Measurements from ENCODE around the gene PAPPA. TPM values are rescaled to one million over a fixed set of nuclear protein-coding genes. Genes with fewer than 3 reads are reported as not detected.

The PAPPA gene
- total RNA-seq, 3 donors from 2014 or later (not counting 1 experiment from before 2014, with no cell fraction given) = not detected

DNA sequence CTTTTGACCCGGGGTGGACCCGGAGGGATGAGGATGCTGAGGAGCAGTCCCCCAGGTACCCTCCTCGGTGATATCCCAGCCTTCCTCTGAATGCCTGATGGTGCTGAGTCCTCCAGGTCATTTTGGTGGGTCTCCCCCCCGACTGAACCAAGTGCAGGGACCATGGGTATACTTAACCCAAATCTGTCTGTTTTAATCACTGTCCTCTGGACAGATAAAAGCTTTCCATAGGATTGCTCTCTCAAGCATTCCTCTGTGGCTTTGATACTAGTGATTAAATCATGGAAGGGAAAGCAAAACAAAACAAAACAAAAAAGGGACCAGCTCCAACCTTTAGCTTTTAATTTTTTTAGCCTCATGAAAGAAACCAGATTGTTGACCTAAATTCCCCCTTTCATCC lies 26.0 kb downstream of the PAPPA start:
- Histone ChIP-seq H3K4me1 (ENCODE audit: control insufficient read depth, insufficient read depth, low read length) (no peaks in the 10 kb centered on the region), H3K27ac (ENCODE audit: low read length) (no peak overlapping the region), H3K36me3 (ENCODE audit: control insufficient read depth, insufficient read depth, low read length) (no peaks in the 10 kb centered on the region), H3K27me3 (ENCODE audit: control insufficient read depth, insufficient read depth, low read length) (no peaks in the 10 kb centered on the region), H3K4me3 (ENCODE audit: low read length) (no peak overlapping the region), H3K9me3 (ENCODE audit: control insufficient read depth, insufficient read depth, low read length) (no peaks in the 10 kb centered on the region)
- no peak for ATAC-seq
- TF ChIP-seq, protein P1, sequence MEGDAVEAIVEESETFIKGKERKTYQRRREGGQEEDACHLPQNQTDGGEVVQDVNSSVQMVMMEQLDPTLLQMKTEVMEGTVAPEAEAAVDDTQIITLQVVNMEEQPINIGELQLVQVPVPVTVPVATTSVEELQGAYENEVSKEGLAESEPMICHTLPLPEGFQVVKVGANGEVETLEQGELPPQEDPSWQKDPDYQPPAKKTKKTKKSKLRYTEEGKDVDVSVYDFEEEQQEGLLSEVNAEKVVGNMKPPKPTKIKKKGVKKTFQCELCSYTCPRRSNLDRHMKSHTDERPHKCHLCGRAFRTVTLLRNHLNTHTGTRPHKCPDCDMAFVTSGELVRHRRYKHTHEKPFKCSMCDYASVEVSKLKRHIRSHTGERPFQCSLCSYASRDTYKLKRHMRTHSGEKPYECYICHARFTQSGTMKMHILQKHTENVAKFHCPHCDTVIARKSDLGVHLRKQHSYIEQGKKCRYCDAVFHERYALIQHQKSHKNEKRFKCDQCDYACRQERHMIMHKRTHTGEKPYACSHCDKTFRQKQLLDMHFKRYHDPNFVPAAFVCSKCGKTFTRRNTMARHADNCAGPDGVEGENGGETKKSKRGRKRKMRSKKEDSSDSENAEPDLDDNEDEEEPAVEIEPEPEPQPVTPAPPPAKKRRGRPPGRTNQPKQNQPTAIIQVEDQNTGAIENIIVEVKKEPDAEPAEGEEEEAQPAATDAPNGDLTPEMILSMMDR (IDR thresholded peaks at IDR 0.05) = no peak
- no peaks in the 10 kb centered on the region for H3K36me3 Mint-ChIP-seq
- H3K9me3 Mint-ChIP-seq = peaks cover 0 to 9% of the 10 kb centered on the region in 2 donors
- H3K27ac Mint-ChIP-seq = no peak overlapping the region
- DNase-seq = no peak
- WGBS (ENCODE audit: insufficient coverage) = 81% methylated on average over 4 of the region's 4 CpGs
- intact Hi-C loops (cut with micrococcal nuclease) = no loop called here
- H3K4me1 Mint-ChIP-seq = no peaks in the 10 kb centered on the region
- no peak overlapping the region for H3K4me3 Mint-ChIP-seq
- H3K27me3 Mint-ChIP-seq (ENCODE audit: low read depth in 2 of 2) = no peaks in the 10 kb centered on the region

DNA sequence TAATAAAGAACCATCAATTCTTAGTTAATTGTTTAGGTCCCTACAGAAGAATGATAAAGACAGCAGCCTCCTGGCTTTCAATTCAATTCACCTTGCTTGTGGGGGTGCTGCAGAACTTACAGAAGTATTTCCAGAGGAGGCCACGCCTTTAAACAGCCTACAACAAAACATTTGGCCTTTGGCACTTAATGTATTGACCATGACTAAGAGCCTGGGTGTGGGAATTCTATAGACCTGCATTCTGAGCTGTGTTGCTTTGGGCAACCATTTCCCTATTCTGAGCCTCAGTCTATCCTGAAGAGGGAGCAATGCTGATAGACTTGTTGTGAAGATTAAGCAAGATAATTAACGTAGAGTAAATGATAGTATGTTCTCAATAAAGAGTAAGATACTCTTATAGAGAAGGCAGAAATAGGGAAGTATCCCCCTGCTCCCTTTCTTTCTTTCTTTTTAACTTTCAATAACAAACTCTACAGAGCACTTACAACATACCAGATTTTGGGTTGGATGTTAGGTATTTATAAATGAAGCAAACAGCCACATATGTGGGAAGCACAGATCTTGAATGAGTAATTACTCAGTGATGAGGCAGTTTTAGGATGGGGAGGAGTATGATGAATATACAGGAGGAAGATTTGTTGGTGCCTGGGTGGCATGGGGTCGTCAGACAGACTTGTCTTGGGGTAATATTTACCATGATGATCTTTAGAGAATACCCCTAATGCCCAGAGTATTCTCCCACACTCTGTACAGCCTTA lies 28.4 kb downstream of the PAPPA start:
- H3K9me3 Mint-ChIP-seq = peaks cover 4 to 11% of the 10 kb centered on the region in 2 donors
- Histone ChIP-seq H3K9me3 (ENCODE audit: control insufficient read depth, insufficient read depth, low read length) (no peaks in the 10 kb centered on the region), H3K27me3 (ENCODE audit: control insufficient read depth, insufficient read depth, low read length) (no peaks in the 10 kb centered on the region), H3K36me3 (ENCODE audit: control insufficient read depth, insufficient read depth, low read length) (no peaks in the 10 kb centered on the region), H3K27ac (ENCODE audit: low read length) (no peak overlapping the region), H3K4me1 (ENCODE audit: control insufficient read depth, insufficient read depth, low read length) (no peaks in the 10 kb centered on the region), H3K4me3 (ENCODE audit: low read length) (no peak overlapping the region)
- H3K27ac Mint-ChIP-seq = no peak overlapping the region
- TF ChIP-seq, protein P1 (IDR thresholded peaks at IDR 0.05) = no peak
- no peaks in the 10 kb centered on the region for H3K36me3 Mint-ChIP-seq
- no peaks in the 10 kb centered on the region for H3K27me3 Mint-ChIP-seq (ENCODE audit: low read depth in 2 of 2)
- H3K4me3 Mint-ChIP-seq = no peak overlapping the region
- ATAC-seq (no peak), DNase-seq (no peak)
- WGBS (ENCODE audit: insufficient coverage) = no CpG with 5 or more reads among the region's 3 CpGs
- no peaks in the 10 kb centered on the region for H3K4me1 Mint-ChIP-seq
- intact Hi-C loops (cut with micrococcal nuclease) = no loop called here

DNA sequence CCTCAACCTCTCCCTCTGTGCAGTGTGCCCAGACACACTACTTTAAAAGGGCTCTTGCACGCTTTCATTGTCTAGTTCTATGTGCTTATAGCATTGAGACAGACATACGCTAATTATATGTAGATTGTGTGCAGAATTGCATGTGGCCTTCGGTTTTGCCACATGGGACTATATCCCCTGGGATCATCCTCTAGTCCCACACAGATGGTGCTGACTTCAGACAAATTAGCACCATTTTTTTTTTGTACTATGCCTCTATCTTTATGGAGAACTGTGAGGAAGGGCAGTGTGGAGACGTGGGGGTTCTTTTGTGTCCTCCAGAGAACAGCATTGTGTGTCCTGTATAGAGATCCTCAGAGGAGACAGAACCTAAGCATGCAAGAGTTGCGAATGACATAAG lies 29.3 kb downstream of the PAPPA start:
- peaks cover 5% of the 10 kb centered on the region for H3K9me3 ChIP-seq (ENCODE audit: control insufficient read depth, insufficient read depth, low read length)
- H3K27me3 ChIP-seq (ENCODE audit: control insufficient read depth, insufficient read depth, low read length) = no peaks in the 10 kb centered on the region
- H3K9me3 Mint-ChIP-seq = peaks cover 4 to 11% of the 10 kb centered on the region in 2 donors
- no peak overlapping the region for H3K4me3 ChIP-seq (ENCODE audit: low read length)
- intact Hi-C loops (cut with micrococcal nuclease) = no loop called here
- no peaks in the 10 kb centered on the region for H3K36me3 ChIP-seq (ENCODE audit: control insufficient read depth, insufficient read depth, low read length)
- no peaks in the 10 kb centered on the region for H3K27me3 Mint-ChIP-seq (ENCODE audit: low read depth in 2 of 2)
- H3K27ac ChIP-seq (ENCODE audit: low read length) = no peak overlapping the region
- no peaks in the 10 kb centered on the region for H3K4me1 Mint-ChIP-seq
- H3K4me1 ChIP-seq (ENCODE audit: control insufficient read depth, insufficient read depth, low read length) = no peaks in the 10 kb centered on the region
- H3K27ac Mint-ChIP-seq = no peak overlapping the region
- 88% methylated on average over 5 of the region's 5 CpGs for WGBS (ENCODE audit: insufficient coverage)
- ATAC-seq (no peak), DNase-seq (no peak)
- no peak overlapping the region for H3K4me3 Mint-ChIP-seq
- H3K36me3 Mint-ChIP-seq = no peaks in the 10 kb centered on the region
- TF ChIP-seq, protein P1 (IDR thresholded peaks at IDR 0.05) = no peak
